ENCODE data around the gene NMNAT2.

DNA sequence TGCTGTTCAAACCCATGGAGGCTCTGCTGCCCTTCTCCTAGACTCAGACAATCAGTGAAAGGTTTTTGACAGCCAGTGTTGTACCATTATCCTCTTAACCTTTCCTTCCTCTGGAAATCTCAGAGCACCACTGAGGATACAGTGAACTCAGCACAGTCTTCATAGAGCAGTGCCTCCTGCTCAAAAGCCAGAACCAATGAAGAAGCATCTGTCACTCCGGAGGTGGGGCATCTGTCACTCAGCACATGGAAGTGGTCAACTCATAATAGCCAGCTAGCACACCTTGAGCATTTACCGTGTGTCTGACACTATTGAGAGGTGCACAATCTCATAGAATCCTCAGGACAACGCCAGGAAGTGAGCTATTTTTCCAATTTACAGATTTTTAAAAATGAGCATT, 62.4 kb downstream of the NMNAT2 start:
- TF ChIP-seq, protein P1, sequence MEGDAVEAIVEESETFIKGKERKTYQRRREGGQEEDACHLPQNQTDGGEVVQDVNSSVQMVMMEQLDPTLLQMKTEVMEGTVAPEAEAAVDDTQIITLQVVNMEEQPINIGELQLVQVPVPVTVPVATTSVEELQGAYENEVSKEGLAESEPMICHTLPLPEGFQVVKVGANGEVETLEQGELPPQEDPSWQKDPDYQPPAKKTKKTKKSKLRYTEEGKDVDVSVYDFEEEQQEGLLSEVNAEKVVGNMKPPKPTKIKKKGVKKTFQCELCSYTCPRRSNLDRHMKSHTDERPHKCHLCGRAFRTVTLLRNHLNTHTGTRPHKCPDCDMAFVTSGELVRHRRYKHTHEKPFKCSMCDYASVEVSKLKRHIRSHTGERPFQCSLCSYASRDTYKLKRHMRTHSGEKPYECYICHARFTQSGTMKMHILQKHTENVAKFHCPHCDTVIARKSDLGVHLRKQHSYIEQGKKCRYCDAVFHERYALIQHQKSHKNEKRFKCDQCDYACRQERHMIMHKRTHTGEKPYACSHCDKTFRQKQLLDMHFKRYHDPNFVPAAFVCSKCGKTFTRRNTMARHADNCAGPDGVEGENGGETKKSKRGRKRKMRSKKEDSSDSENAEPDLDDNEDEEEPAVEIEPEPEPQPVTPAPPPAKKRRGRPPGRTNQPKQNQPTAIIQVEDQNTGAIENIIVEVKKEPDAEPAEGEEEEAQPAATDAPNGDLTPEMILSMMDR (IDR thresholded peaks at IDR 0.05) = no peak
- TF ChIP-seq EZH2 (IDR thresholded peaks at IDR 0.05) = no peak
